ENCODE results near the gene GPRC6A. TPM values are rescaled to one million over a fixed set of nuclear protein-coding genes. Genes with fewer than 3 reads are reported as not detected.
A peak's percentile ranks its signal among the peaks of the same experiment; 100 is the strongest.
"Not testable (repeated sequence)": the region's sequence is repeated elsewhere in the genome, so short reads cannot be mapped to it uniquely, and the experiment has no call there.

GPRC6A gene, protein sequence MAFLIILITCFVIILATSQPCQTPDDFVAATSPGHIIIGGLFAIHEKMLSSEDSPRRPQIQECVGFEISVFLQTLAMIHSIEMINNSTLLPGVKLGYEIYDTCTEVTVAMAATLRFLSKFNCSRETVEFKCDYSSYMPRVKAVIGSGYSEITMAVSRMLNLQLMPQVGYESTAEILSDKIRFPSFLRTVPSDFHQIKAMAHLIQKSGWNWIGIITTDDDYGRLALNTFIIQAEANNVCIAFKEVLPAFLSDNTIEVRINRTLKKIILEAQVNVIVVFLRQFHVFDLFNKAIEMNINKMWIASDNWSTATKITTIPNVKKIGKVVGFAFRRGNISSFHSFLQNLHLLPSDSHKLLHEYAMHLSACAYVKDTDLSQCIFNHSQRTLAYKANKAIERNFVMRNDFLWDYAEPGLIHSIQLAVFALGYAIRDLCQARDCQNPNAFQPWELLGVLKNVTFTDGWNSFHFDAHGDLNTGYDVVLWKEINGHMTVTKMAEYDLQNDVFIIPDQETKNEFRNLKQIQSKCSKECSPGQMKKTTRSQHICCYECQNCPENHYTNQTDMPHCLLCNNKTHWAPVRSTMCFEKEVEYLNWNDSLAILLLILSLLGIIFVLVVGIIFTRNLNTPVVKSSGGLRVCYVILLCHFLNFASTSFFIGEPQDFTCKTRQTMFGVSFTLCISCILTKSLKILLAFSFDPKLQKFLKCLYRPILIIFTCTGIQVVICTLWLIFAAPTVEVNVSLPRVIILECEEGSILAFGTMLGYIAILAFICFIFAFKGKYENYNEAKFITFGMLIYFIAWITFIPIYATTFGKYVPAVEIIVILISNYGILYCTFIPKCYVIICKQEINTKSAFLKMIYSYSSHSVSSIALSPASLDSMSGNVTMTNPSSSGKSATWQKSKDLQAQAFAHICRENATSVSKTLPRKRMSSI
- not detected for total RNA-seq
- long read RNA-seq: 0 reads

DNA sequence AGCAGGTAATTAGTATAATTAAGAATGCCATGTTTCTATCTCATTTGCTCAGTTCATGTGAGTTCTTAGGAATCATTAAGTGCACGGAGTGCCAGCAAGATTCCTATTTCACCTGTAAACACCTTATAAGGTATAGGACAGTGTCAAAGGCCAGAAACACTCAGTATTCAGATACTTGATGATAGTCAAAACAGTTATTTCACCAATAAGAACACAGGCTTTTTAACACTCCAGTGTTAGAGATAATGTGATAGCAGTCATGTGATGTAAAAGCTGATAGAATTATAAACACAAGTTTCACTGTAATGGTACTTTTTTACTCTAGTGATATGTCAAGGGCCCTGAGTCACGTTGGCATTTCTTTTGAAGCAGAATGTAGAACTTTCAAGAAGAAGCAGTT, at the start of gene GPRC6A:
Gene GPRC6A, minus strand, starts transcription at position 101 of the 400 bp plus-strand sequence. Its CDS starts 70 bp downstream, at position 31.
- DNase-seq: no peak
- no peak for ATAC-seq
- intact Hi-C loops (cut with DNase I): no loop called here

DNA sequence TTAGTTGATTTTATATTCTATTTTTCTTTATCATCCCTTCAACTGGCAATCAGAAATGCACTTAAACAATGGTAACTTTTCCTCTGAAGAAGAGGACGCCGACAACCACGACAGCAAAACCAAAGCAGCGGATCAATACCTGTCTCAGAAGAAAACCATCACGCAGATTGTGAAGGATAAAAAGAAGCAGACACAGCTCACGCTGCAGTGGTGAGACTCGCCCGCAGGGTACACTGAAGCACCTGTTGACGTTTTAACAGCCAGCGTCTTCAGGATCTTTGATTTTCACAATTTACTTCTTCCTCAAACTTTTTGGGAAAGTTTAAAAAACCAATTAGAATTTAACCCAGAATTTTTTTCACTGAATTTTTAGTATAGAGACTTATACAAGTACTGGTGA, 48.9 kb upstream of the GPRC6A start:
- no peak for ATAC-seq
- DNase-seq: no peak
- intact Hi-C loops (cut with DNase I): no loop called here

DNA sequence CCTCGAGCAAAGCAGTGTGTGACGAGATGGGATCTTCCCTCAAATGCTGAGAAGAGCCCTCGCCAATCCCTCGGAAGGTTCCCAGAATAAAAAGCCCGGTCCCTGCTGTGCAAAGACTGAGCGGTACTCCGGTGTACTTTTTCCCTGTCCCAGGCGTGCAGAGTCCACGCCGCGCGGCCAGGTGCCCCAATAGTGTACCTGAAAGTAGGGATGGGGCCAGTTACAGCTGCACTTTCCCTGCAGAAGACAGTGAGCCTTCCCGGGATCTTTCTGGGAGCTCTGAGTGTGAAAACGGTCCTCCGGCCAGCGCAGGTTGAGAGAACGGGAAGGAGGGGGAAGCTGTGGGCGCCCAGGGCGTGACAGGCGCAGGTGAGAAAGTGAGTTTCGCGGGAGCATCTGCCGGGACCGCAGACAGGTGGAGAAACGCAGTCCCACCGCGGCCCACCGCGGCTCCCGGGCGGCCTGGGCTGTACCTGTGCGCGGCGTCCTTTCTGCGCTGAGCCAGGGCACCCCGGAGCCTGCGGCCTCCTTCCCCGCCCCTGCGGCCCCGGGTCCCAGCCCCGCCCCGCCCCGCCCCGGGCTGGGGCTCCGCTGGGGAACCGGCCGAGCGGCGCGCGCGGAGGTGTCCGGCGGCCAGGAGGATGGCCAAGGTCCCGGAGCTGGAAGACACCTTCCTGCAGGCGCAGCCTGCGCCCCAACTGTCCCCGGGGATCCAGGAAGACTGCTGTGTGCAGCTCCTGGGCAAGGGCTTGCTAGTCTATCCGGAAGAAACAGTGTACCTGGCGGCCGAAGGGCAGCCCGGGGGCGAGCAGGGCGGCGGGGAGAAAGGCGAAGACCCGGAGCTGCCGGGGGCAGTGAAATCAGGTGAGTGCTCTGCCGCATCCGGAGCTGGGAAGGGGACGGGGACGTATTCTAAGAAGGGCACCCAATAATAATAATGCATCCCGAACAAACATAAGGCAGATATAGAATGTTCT, 48.0 kb upstream of the GPRC6A start, which contains the start of gene RFX6:
Gene RFX6, plus strand, starts transcription at position 608 of the 977 bp plus-strand sequence. Its CDS starts 34 bp downstream, at position 642.
- intact Hi-C loops (cut with DNase I): no loop called here
- peak in 1 of 2 donors; percentile 32 for ATAC-seq
- DNase-seq: no peak

DNA sequence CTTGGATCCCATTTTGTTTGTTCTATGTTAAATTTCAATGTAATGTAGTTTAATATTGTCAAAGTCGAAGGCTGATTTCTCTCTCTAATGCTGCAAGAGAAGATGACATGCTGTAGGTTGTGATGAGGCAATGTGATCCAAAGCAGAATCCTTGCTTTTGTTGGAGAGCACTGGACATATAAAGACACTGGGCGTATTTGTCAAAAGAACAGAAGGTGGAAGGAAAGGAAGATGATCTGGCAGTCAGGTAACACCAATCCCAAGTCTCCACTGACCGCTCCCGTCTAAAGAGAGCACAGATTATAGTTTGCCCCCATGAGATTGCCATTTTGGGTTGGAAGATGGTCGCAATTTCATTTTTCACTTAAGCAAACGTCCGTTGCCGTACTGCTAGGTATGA, 47.2 kb upstream of the GPRC6A start:
- ATAC-seq (no peak), DNase-seq (no peak)
- intact Hi-C loops (cut with DNase I): no loop called here

DNA sequence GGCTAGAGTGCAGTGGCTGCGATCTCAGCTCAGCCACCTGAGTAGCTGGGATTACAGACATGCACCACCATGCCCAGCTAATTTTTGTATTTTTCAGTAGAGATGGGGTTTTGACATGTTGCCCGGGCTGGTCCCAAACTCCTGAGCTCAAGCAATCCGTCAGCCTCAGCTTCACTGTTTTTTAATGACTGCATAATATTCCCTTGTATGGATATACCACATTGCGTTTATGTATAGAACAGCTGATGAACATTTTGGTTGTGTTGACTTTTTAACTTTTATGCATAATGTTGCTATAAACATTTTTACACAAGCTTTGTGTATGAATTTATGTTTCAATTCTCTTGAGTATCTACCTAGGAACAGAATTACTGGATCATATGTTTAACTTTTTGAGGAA, 43.9 kb upstream of the GPRC6A start:
- intact Hi-C loops (cut with DNase I): no loop called here
- ATAC-seq: no peak
- DNase-seq: no peak

DNA sequence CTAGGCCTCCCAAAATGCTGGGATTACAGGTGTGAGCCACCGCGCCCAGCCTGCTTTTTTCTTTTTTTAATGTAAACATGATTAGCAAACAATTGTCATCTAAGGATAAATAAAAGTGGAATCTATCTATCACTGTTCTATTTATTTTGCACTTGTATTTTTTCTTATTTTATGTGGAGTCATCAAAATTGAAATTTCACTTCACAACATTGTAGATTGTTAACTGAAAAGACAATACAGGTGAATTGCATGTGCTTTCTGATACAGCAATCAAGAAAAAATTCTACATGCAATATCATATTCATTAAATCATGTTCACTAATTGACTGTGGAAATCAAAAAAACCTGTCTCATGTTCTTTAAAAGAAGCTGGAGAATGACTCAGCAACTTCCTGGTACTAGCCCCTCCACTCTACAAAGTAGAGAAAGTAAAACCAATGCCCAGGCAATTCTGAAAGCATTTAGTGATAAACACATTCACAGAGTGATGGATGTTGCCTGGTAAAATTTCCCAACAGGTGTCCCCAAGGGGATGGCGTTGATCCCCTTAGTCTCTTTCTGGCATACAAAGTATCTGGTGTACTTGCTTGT, 37.5 kb upstream of the GPRC6A start:
- intact Hi-C loops (cut with DNase I): no loop called here
- DNase-seq: no peak
- no peak for ATAC-seq

DNA sequence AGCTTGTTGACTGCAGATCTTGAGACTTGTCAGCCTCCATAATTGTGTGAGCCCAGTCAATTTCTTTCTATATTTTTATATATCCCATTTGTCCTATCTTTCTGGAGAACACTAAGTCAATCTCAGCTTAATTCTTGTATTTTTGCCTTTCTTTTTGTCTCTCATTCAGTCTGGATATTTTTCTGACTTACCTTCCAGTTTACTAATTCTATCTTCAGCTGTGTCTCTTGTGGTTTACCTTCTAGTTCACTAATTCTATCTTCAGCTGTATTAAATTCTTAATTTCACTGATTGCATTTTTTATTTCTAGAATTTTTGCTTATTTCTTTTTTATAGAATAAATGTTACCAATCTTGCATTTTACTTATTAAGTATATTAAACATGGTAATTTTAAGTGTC, 30.4 kb upstream of the GPRC6A start:
- intact Hi-C loops (cut with DNase I): no loop called here
- ATAC-seq: no peak
- DNase-seq: no peak

DNA sequence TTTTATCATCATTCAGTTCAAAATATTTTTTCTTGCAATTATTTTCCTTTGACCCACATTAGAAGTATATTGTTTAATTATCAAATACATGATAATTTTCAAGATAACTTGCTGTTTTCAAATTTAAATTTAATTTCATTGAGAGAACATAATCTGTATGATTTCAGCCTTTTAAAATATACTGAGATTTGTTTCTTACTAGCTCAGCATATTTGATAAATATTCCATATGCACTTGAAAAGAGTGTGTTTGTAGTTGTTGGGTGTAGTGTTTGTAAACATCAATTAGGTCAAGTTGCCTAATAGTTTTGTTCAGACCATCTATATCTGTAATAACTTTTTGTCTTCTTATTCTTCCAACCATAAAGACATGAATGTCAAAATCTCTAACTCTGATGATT, 29.2 kb upstream of the GPRC6A start:
- ATAC-seq (no peak), DNase-seq (no peak)
- intact Hi-C loops (cut with DNase I): no loop called here

DNA sequence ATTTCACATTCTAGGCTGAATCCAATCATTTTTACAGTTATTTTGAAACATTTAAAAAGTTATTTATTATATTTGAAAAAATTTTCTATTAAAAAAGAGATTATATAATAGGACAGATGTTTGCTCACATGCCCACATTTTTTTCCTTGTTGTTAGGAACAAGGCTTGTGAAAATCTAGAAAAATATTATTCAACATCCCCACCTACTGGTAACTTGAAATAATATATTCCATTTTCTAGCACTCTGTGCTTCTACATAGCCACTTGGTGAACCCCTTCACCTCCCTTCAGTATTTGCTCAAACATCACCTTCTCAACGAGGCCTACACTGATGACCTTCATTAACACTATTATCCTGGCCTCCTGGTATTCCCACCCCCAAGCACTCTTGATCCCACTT, 18.3 kb upstream of the GPRC6A start:
- no peak for ATAC-seq
- intact Hi-C loops (cut with DNase I): no loop called here
- no peak for DNase-seq

DNA sequence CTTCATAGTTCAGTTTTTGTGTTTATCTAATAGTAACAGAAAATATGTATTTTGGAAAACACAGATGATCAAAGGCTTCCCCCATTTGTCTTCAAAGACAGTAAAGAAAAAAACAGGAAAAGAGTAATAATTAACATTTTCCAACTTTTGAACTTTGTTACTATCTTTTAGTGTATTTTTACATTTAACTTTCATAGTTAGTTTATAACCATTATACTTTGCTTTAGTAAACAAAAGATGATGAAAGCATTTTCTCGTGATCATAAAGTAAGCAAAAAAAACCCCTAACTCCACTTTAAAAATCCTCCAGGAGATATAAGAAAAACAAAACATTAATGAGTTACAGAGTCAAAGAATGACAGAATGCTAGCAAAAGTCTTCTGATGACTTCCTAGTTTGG, 13.6 kb upstream of the GPRC6A start:
- DNase-seq (no peak), ATAC-seq (no peak)
- intact Hi-C loops (cut with DNase I): no loop called here

DNA sequence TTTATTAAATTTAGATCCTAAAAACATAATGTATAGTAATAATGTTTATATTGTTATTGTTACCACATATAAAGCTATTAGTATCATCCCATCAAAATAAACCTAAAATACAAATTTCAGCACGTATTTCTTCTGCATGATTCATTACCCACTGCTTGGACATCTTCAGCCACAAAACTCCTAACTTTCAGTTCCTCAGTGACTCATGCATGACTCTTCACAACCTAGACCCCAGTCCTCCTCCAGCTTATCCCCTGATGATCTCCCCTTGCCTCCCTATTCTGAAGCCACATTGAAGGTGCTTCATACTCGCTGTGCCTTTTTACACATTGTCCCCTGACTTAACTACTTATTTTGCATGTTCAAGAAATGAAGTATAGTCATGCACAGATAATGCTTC, 11.2 kb upstream of the GPRC6A start:
- DNase-seq: no peak
- intact Hi-C loops (cut with DNase I): no loop called here
- no peak for ATAC-seq

DNA sequence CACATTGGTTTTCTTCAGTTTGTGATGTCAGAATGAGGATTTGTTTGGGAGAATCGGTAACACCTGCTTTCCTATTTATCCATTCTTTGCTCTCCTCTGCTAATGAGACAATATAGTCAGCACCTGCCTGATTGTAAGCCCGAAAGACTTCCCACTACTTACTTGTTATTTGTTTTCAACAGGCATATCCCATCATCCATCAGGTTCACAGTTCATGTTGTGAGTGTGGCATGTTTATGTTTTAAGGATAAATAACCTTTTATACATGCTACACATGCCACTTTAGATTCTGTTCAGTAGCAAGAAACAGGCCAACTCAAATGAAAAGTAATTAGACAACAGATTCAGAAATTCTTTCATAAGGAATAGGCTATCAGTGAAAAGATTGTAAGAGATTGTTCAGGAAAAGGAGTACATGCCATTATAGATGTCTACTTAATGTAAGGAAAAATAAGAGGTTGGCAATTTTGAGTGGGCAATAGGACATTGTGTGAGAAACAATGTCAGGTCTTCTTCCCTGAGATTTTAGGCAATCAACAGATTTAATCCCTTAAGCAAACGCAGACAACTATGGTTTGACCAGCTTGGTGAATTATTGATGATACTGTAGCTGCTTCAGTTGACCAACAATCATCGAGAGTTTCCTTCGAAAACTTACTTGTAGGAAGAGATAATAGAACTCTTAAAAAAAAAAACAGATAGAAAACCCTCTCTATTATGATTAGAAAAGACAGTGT, 7.9 kb upstream of the GPRC6A start:
- no peak for ATAC-seq
- intact Hi-C loops (cut with DNase I): no loop called here

DNA sequence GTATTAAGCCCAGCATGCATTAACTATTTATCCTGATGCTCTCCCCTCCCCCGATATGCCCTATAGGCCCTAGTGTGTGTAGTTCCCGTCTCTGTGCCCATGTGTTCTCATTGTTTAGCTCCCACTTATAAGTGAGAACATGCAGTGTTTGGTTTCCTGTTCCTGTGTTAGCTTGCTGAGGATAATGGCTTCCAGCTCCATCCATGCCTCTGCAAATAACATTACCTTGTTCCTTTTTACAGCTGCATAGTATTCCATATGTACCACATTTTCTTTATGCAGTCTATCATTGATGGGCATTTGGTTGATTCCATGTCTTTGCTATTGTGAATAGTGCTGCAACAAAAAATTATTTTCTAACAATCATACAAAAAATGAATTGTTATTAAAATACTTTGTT, 5.6 kb upstream of the GPRC6A start:
- intact Hi-C loops (cut with DNase I); ATAC-seq: not testable (repeated sequence)

More for the DNA sequence above, 7.9 kb upstream of the GPRC6A start:
- DNase-seq: no peak

DNA sequence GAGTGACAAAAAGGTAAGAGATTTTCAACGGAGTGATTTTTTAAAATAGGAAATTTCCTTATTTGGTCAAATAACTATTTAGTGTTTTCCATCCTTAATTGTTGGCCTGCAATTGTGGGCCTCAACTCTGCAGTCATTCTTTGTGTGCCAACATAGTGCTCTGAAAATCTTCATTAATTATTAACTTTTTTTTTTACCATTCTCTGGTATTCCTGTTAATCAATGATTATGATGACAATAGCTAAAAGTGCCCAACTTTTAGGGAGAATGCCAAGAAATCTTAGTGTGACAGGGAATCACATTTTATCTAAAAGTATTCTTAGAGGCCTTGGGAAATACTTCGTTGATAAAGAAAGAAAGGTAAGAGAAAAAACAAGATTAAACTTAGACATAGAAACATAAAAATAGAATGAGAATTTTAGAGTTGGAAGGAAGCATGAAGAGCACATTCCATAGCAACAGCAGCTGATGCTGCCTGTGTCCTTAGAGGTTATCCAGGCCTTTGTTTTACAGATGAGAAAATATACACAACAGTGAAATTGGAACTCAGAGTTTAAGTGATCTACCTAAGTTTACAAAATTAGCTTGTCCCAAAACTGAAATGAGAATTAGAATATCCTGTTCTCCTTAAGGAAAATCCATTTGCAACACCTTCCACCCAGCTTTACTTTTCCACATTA, 1.2 kb downstream of the GPRC6A start:
- intact Hi-C loops (cut with DNase I): no loop called here

More for the DNA sequence above, 5.6 kb upstream of the GPRC6A start:
- not testable (repeated sequence) for DNase-seq

DNA sequence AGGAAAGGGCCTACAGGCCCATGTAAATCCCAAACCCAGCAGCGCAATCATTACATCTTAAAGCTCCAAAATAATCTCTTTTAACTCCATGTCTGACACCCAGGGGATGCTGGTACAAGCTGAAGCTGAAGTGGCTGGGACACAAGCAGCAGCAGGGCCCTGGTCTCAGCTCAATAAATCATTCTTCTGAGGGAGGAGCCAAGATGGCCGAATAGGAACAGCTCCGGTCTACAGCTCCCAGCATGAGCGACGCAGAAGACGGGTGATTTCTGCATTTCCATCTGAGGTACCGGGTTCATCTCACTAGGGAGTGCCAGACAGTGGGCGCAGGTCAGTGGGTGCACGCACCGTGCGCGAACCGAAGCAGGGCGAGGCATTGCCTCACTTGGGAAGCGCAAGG, 12.5 kb downstream of the GPRC6A start:
- ATAC-seq; DNase-seq; intact Hi-C loops (cut with DNase I): not testable (repeated sequence)

More for the DNA sequence above, 1.2 kb downstream of the GPRC6A start:
- DNase-seq (no peak), ATAC-seq (no peak)

DNA sequence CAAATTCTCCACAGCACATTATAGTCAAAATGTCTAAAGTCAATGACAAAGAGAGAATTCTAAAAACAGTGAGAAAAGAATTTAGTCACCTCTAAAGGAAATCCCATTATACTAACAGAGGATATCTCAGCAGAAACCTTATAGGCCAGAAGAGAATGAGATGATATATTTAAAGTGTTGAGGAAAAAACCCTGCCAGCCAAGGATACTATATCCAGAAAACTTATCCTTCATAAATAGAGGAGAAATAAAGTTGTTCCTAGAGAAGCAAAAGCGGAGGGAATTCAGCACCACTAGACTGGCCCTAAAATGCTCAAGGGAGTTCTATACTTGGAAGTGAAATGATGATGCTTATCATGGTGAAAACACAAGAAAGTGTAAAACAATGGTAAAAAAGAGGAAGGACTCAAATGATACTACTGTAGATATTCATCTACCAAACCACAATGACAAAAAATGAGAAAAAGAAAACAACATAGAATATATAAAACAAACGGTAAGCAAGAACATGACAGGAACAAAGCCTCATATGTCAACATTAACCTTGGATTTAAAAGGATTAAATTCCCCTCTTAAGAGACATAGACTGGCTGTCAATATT, 16.7 kb downstream of the GPRC6A start:
- ATAC-seq (no peak), DNase-seq (no peak)
- intact Hi-C loops (cut with DNase I): no loop called here

DNA sequence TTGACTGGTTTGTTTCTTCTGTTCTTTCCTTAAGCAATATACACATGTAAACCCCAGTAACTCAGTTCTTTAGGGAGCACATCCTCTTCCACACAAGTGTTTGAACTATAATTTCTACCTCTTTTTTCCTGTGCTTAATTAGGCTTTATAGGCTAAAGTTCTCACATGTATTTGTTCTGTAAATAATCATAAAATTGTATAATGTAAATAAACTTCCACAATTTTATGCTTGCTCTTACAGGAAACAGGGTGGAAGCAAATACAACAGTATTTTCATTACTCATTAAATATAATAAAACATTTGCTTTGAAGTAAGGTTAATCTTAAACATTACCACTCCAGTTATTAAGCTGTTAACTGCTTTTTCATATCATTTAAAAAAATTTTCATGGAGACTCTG, 26.9 kb downstream of the GPRC6A start:
- ATAC-seq: no peak
- no peak for DNase-seq
- intact Hi-C loops (cut with DNase I): no loop called here

Measured in left cardiac atrium (tissue), 4 donors.